Esophagus muscularis mucosa (tissue), 4 donors: Measurements from ENCODE around the gene CBS.
"Not testable (repeated sequence)": the region's sequence is repeated elsewhere in the genome, so short reads cannot be mapped to it uniquely, and the experiment has no call there.

Source experiments
- CTCF ChIP-seq, 3 experiments: fragments of 200-600 bp in 2 of 3; fragments of 450-650 bp in 1 of 3; sonication (generic) in 2 of 3; IDR thresholded peaks; one replicate each; pipeline ENCODE4 v1.5.1; 2017 to 2019; ENCODE audit warnings: antibody characterized with exemption in 3 of 3, mild to moderate bottlenecking in 2 of 3, moderate library complexity in 1 of 3
- EP300 ChIP-seq: sonication (generic); formaldehyde crosslinking; IDR thresholded peaks from one replicate; pipeline ENCODE4 v1.6.1; 2017; ENCODE audit warnings: antibody characterized with exemption
- POLR2A ChIP-seq: fragments of 450-650 bp; IDR thresholded peaks from one replicate; pipeline ENCODE4 v1.6.1; 2017; ENCODE audit warnings: antibody characterized with exemption, moderate library complexity, mild to moderate bottlenecking, low read depth
- POLR2AphosphoS5 ChIP-seq, 2 donors: sonication (generic); formaldehyde crosslinking; IDR thresholded peaks; one replicate each; pipeline ENCODE4 v1.6.1; 2017; ENCODE audit warnings: antibody characterized with exemption in 2 of 2

- not testable (repeated sequence) for TF ChIP-seq CTCF (IDR thresholded peaks at IDR 0.05); POLR2AphosphoS5 (IDR thresholded peaks at IDR 0.05); POLR2A; EP300
These were observed 15.3 kb upstream of the CBS start for GRCh38 chr21:43090947-43091346.
